ENCODE data around the gene CSNK1D. TPM values are rescaled to one million over a fixed set of nuclear protein-coding genes. Genes with fewer than 3 reads are reported as not detected.

Gene CSNK1D
- total RNA-seq, 2 donors from 2014 or later: 37.6 to 116 TPM

- no peak overlapping the region for H3K4me3 ChIP-seq
- no peaks in the 10 kb centered on the region for H3K27me3 ChIP-seq
- no peaks in the 10 kb centered on the region for H3K4me1 ChIP-seq
- TF ChIP-seq CTCF (IDR thresholded peaks at IDR 0.05) (no peak), POLR2A (IDR thresholded peaks at IDR 0.05) (no peak)
- intact Hi-C loops (cut with DNase I): no loop called here
- H3K27ac ChIP-seq: no peak overlapping the region
- H3K9me3 ChIP-seq: no peaks in the 10 kb centered on the region
- DNase-seq (no peak), ATAC-seq (no peak)
- peaks cover 53 to 61% of the 10 kb centered on the region in 2 donors for H3K36me3 ChIP-seq (replicated peaks in 1 of 2; ENCODE audit: insufficient read depth in 1 of 2, low read depth in 2 of 2)
- 94 to 100% methylated on average over 7 to 10 of the region's 12 CpGs for WGBS, 2 donors
Measured at GRCh38 chr17:82253179-82253544, 20.3 kb downstream of the CSNK1D start.

- intact Hi-C loops (cut with DNase I): no loop called here
- H3K27ac ChIP-seq: no peak overlapping the region
Measured at GRCh38 chr17:82252511-82253178, 20.9 kb downstream of the CSNK1D start.

GRCh38 chr17:82250868-82251500 is 22.5 kb downstream of the CSNK1D start:
- ATAC-seq (no peak), DNase-seq (no peak)
- TF ChIP-seq POLR2A (IDR thresholded peaks at IDR 0.05) (no peak), CTCF (IDR thresholded peaks at IDR 0.05) (no peak)
- peaks cover 57 to 70% of the 10 kb centered on the region in 2 donors for H3K36me3 ChIP-seq (replicated peaks in 1 of 2; ENCODE audit: insufficient read depth in 1 of 2, low read depth in 2 of 2)
- no peak overlapping the region for H3K27ac ChIP-seq
- intact Hi-C loops (cut with DNase I): no loop called here
- H3K9me3 ChIP-seq: no peaks in the 10 kb centered on the region
- no peak overlapping the region for H3K4me3 ChIP-seq
- no peaks in the 10 kb centered on the region for H3K27me3 ChIP-seq
- H3K4me1 ChIP-seq: peaks cover 9% of the 10 kb centered on the region
- WGBS, 2 donors: 88 to 94% methylated on average over 15 to 25 of the region's 25 CpGs

More at GRCh38 chr17:82252511-82253178, 20.9 kb downstream of the CSNK1D start:
- WGBS, 2 donors: 93 to 96% methylated on average over 14 to 27 of the region's 28 CpGs
- Histone ChIP-seq H3K4me1 (no peaks in the 10 kb centered on the region), H3K4me3 (no peak overlapping the region), H3K36me3 (replicated peaks in 1 of 2; ENCODE audit: insufficient read depth in 1 of 2, low read depth in 2 of 2) (peaks cover 57 to 62% of the 10 kb centered on the region in 2 donors), H3K27me3 (no peaks in the 10 kb centered on the region), H3K9me3 (no peaks in the 10 kb centered on the region)
- DNase-seq (no peak), ATAC-seq (no peak)
- TF ChIP-seq CTCF (IDR thresholded peaks at IDR 0.05) (no peak), POLR2A (IDR thresholded peaks at IDR 0.05) (no peak)

GRCh38 chr17:82249896-82250581 is 23.5 kb downstream of the CSNK1D start:
- no peak for ATAC-seq
- intact Hi-C loops (cut with DNase I): no loop called here
- DNase-seq: no peak
- H3K4me1 ChIP-seq: peaks cover 9% of the 10 kb centered on the region
- H3K4me3 ChIP-seq: no peak overlapping the region
- no peaks in the 10 kb centered on the region for H3K9me3 ChIP-seq
- 89 to 93% methylated on average over 15 to 33 of the region's 33 CpGs for WGBS, 2 donors
- H3K27me3 ChIP-seq: no peaks in the 10 kb centered on the region
- H3K27ac ChIP-seq: no peak overlapping the region
- H3K36me3 ChIP-seq (replicated peaks in 1 of 2; ENCODE audit: insufficient read depth in 1 of 2, low read depth in 2 of 2): peaks cover 58 to 73% of the 10 kb centered on the region in 2 donors
- TF ChIP-seq CTCF (IDR thresholded peaks at IDR 0.05): no peak
- no peak for TF ChIP-seq POLR2A (IDR thresholded peaks at IDR 0.05)

Data from body of pancreas (tissue), 4 donors.